Smooth muscle cell (in vitro differentiated cells): Measurements from ENCODE around the gene KIF4B. TPM values are rescaled to one million over a fixed set of nuclear protein-coding genes. Genes with fewer than 3 reads are reported as not detected.

Experiments
- DNase-seq: peaks from one replicate; lab custom pipeline; 2025; ENCODE audit not compliant: unreplicated experiment; lab: John Stamatoyannopoulos, UW
- H2AFZ ChIP-seq: fragments of 200-600 bp; sonication (generic); 2 replicates; pipeline ENCODE4 v1.6.0; 2016; ENCODE audit warnings: antibody characterized with exemption, low read depth, mild to moderate bottlenecking
- H3F3A ChIP-seq: fragments of 200-600 bp; sonication (generic); 2 replicates; pipeline ENCODE4 v1.6.0; 2017; ENCODE audit warnings: antibody characterized with exemption, low read depth
- H3K27ac ChIP-seq: fragments of 200-600 bp; sonication (generic); 2 replicates; pipeline ENCODE4 v1.5.1; 2016; ENCODE audit warnings: low read depth, mild to moderate bottlenecking
- H3K27me3 ChIP-seq: fragments of 200-600 bp; sonication (generic); 2 replicates; pipeline ENCODE4 v1.6.1; 2016; ENCODE audit warnings: low read depth, mild to moderate bottlenecking
- H3K36me3 ChIP-seq: fragments of 200-600 bp; sonication (generic); 2 replicates; pipeline ENCODE4 v1.5.1; 2016; ENCODE audit warnings: low read depth
- H3K4me1 ChIP-seq: fragments of 200-600 bp; sonication (generic); 2 replicates; pipeline ENCODE4 v1.5.1; 2016; ENCODE audit warnings: low read depth
- H3K4me2 ChIP-seq: fragments of 200-600 bp; sonication (generic); 2 replicates; pipeline ENCODE4 v1.6.0; 2016; ENCODE audit warnings: mild to moderate bottlenecking
- H3K4me3 ChIP-seq: fragments of 200-600 bp; sonication (generic); 2 replicates; pipeline ENCODE4 v1.5.1; 2016; ENCODE audit warnings: mild to moderate bottlenecking
- H3K79me2 ChIP-seq: fragments of 200-600 bp; sonication (generic); 2 replicates; pipeline ENCODE4 v1.6.0; 2016; ENCODE audit warnings: low read depth, mild to moderate bottlenecking
- H3K9ac ChIP-seq: fragments of 200-600 bp; sonication (generic); 2 replicates; pipeline ENCODE4 v1.6.0; 2016; ENCODE audit warnings: low read depth
- H3K9me3 ChIP-seq: fragments of 200-600 bp; sonication (generic); replicated peaks from 2 replicates; pipeline ENCODE4 v1.5.1; 2016; ENCODE audit warnings: low read depth
- H4K20me1 ChIP-seq: fragments of 200-600 bp; sonication (generic); 2 replicates; pipeline ENCODE4 v1.6.0; 2016; ENCODE audit warnings: low read depth
- WGBS: methylation state at CpG from one replicate; pipeline ENCODE4 v1.1.7; 2016; ENCODE audit warnings: low lambda C conversion rate; 5-methylcytosine and 5-hydroxymethylcytosine counted together
- polyA plus RNA-seq: library from polyadenylated mRNA; unstranded; fragments of >200 nt; fragmentation: Nextera tagmentation; extraction: Ambion mirVana; gene quantifications from 2 replicates; pipeline ENCODE4 v1.2.1, GENCODE V29; 2016
- total RNA-seq: library from RNA; depleted of rRNA; stranded (reverse); fragments of >200 nt; gene quantifications from 2 replicates; pipeline ENCODE4 v1.2.3, GENCODE V29; 2014
- TF ChIP-seq, protein P1 (sequence below): fragments of 200-600 bp; sonication (generic); IDR thresholded peaks from 2 replicates; pipeline ENCODE4 v1.5.1; 2017; ENCODE audit warnings: borderline replicate concordance, mild to moderate bottlenecking, antibody characterized with exemption; ENCODE audit not compliant: insufficient read depth, poor library complexity, severe bottlenecking

The KIF4B gene
- total and polyA plus RNA-seq, 2 experiments from 2014 or later, result not detected

DNA sequence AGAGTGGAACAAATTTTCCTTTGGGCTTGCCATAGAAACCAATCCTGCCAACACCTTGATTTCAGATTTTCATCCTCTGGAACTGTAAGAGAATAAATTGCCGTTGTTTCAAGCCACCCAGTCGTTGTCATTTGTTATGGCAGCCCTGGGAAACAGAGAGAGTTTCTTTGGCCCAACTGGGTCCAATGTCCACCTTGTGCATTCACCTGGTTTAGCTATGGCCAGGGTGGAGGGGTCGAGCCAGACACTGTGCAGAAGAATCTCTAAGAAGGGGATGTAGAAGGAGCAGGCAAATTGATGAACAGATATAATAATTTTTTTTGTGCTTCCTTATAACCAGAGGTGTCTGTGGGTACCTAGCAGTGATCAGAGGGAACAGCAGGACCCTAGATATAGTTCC lies 9.8 kb downstream of the KIF4B start:
- TF ChIP-seq, protein P1, sequence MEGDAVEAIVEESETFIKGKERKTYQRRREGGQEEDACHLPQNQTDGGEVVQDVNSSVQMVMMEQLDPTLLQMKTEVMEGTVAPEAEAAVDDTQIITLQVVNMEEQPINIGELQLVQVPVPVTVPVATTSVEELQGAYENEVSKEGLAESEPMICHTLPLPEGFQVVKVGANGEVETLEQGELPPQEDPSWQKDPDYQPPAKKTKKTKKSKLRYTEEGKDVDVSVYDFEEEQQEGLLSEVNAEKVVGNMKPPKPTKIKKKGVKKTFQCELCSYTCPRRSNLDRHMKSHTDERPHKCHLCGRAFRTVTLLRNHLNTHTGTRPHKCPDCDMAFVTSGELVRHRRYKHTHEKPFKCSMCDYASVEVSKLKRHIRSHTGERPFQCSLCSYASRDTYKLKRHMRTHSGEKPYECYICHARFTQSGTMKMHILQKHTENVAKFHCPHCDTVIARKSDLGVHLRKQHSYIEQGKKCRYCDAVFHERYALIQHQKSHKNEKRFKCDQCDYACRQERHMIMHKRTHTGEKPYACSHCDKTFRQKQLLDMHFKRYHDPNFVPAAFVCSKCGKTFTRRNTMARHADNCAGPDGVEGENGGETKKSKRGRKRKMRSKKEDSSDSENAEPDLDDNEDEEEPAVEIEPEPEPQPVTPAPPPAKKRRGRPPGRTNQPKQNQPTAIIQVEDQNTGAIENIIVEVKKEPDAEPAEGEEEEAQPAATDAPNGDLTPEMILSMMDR, result no peak
- H4K20me1 ChIP-seq, result no peaks in the 10 kb centered on the region
- 89% methylated on average over 3 of the region's 3 CpGs for WGBS

DNA sequence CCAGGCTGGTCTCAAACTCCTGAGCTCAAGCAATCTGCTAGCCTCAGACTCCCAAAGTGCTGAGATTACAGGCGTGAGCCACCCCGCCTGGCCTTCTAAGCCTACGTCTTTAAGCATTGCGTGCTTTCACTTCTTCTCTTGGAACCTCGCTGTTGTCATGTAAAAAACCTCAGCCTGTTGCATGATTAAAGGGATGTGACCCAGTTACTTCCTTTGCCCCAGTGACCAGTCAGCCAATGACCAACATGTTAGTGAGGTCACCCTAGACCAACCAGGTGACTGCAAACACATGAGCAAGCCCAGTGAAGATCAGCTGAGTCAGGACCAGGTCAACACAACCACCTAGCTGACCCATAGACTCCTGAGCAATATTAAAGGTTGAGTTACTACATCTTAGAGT lies 10.5 kb downstream of the KIF4B start:
- Histone ChIP-seq H3K4me1 (no peaks in the 10 kb centered on the region), H3K27me3 (no peaks in the 10 kb centered on the region), H3K4me3 (no peak overlapping the region), H3K27ac (no peak overlapping the region), H3K9me3 (no peaks in the 10 kb centered on the region), H3F3A (no peaks in the 10 kb centered on the region), H3K4me2 (no peak overlapping the region), H4K20me1 (no peaks in the 10 kb centered on the region), H2AFZ (no peak overlapping the region), H3K79me2 (no peaks in the 10 kb centered on the region), H3K9ac (no peak overlapping the region), H3K36me3 (no peaks in the 10 kb centered on the region)
- 84% methylated on average over 5 of the region's 5 CpGs for WGBS
- DNase-seq, result no peak
- TF ChIP-seq, protein P1, result no peak

More for the DNA sequence above, 9.8 kb downstream of the KIF4B start:
- Histone ChIP-seq H3K9me3 (no peaks in the 10 kb centered on the region), H2AFZ (no peak overlapping the region), H3K9ac (no peak overlapping the region), H3K27me3 (no peaks in the 10 kb centered on the region), H3K36me3 (no peaks in the 10 kb centered on the region), H3K27ac (no peak overlapping the region), H3K4me3 (no peak overlapping the region), H3F3A (no peaks in the 10 kb centered on the region), H3K4me1 (no peaks in the 10 kb centered on the region), H3K4me2 (no peak overlapping the region), H3K79me2 (no peaks in the 10 kb centered on the region)
- no peak for DNase-seq

DNA sequence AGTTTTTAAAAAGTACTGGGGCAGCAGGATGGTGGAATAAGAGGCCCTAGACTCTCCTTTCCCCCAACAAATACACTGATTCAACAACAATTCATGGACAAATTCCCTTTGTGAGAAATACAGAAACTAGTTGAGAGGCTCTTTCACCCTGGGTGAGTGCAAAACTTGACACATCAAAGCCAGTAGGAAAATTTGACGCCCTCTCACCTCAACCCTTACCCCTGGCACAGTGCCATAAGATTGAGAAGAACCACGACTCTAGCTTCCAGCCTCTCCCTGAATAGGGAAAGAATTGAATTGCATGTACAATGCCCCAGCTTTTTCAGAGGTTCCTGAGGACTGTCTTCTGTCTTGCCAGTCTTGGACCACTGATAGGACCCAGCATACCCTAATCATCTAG lies 12.3 kb downstream of the KIF4B start:
- H3K79me2 ChIP-seq, result no peaks in the 10 kb centered on the region
- no peaks in the 10 kb centered on the region for H3K4me1 ChIP-seq
- 80% methylated on average over 2 of the region's 2 CpGs for WGBS
- H3K27me3 ChIP-seq, result no peaks in the 10 kb centered on the region
- H3K9me3 ChIP-seq, result no peaks in the 10 kb centered on the region
- H3K4me3 ChIP-seq, result no peak overlapping the region
- no peaks in the 10 kb centered on the region for H3K36me3 ChIP-seq
- no peak overlapping the region for H2AFZ ChIP-seq
- H3K4me2 ChIP-seq, result no peak overlapping the region
- no peak overlapping the region for H3K9ac ChIP-seq
- H3K27ac ChIP-seq, result no peak overlapping the region
- no peaks in the 10 kb centered on the region for H3F3A ChIP-seq
- TF ChIP-seq, protein P1, result no peak
- no peaks in the 10 kb centered on the region for H4K20me1 ChIP-seq
- DNase-seq, result no peak

DNA sequence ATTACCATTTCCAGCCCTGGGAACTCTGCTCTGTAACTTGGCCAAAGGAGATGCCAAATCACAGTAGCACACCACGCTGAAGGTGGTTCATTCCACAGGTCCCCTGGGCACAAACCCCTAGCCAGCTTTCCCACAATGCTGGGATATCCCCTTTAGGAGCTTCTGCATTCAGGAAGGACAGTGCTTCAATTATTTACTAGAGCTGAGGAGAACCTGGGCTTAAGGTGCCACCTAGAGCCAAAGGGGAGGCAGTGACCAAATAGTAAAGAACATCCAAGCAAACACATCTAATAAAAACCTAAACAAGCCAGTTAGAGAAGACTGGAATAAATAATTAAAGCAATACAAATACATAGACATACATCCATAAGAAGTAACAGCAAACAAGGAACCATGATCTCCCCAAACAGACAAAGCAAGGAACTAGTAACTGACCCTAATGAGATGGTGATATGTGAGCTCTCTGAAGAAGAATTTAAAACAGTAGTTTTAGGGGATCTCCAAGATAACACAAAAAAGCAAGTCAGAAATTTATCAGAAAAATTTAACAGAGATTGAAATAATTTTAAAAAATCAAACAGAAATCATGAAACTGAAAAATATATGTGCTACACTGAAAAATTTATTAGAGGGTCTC lies 14.6 kb downstream of the KIF4B start:
- DNase-seq, result no peak
- Histone ChIP-seq H3K4me2 (no peak overlapping the region), H3K27me3 (no peaks in the 10 kb centered on the region), H3K4me1 (no peaks in the 10 kb centered on the region), H3F3A (no peaks in the 10 kb centered on the region), H3K79me2 (no peaks in the 10 kb centered on the region), H3K4me3 (no peak overlapping the region), H3K9ac (no peak overlapping the region), H3K36me3 (no peaks in the 10 kb centered on the region), H2AFZ (no peak overlapping the region), H4K20me1 (no peaks in the 10 kb centered on the region), H3K9me3 (no peaks in the 10 kb centered on the region), H3K27ac (no peak overlapping the region)
- TF ChIP-seq, protein P1, result no peak
- WGBS, result 35% methylated on average over 1 of the region's 1 CpG
